SK-N-SH treated with all-trans-retinoic acid at 6 μM for 48 hours (cell line): ENCODE measurements around the gene MT1E.

ENCODE experiments used
- ATAC-seq: fragments of 200-7000 bp; cut with Tn5 transposase; 3 replicates; pipeline ENCODE4 v1.9.1; 2020; ENCODE audit warnings: mild to moderate bottlenecking, moderate library complexity
- ARNTL ChIP-seq: fragments of 450-650 bp; formaldehyde crosslinking; IDR thresholded peaks from 2 replicates; pipeline ENCODE4 v1.5.0; 2020; ENCODE audit warnings: low read depth, mild to moderate bottlenecking, moderate library complexity, borderline replicate concordance
- BACH2 ChIP-seq: fragments of 250-450 bp; sonication (Bioruptor Pico); IDR thresholded peaks from 2 replicates; pipeline ENCODE4 v1.9.0; 2021; ENCODE audit warnings: mild to moderate bottlenecking, borderline replicate concordance
- CREB5 ChIP-seq: fragments of 250-450 bp; sonication (Bioruptor Pico); IDR thresholded peaks from 2 replicates; pipeline ENCODE4 v1.5.1; 2020; ENCODE audit warnings: low read depth, mild to moderate bottlenecking, moderate library complexity
- CSDC2 ChIP-seq: fragments of 250-450 bp; sonication (Bioruptor Pico); IDR thresholded peaks from 2 replicates; pipeline ENCODE4 v1.5.0; 2020; ENCODE audit warnings: mild to moderate bottlenecking, moderate library complexity
- CSRNP3 ChIP-seq: fragments of 250-450 bp; sonication (Bioruptor Pico); IDR thresholded peaks from 2 replicates; pipeline ENCODE4 v1.5.1; 2021; ENCODE audit warnings: mild to moderate bottlenecking, moderate library complexity
- ESRRG ChIP-seq: fragments of 250-450 bp; sonication (Bioruptor Pico); IDR thresholded peaks from 2 replicates; pipeline ENCODE4 v1.6.1; 2021; ENCODE audit warnings: mild to moderate bottlenecking
- GLIS3 ChIP-seq: fragments of 250-450 bp; sonication (Bioruptor Pico); IDR thresholded peaks from 2 replicates; pipeline ENCODE4 v1.5.0; 2020; ENCODE audit warnings: mild to moderate bottlenecking, moderate library complexity
- OSR1 ChIP-seq: fragments of 250-450 bp; sonication (Bioruptor Pico); IDR thresholded peaks from 2 replicates; pipeline ENCODE4 v1.8.0; 2022; ENCODE audit warnings: moderate library complexity, mild to moderate bottlenecking, inconsistent platforms
- PATZ1 ChIP-seq: fragments of 250-450 bp; sonication (Bioruptor Pico); IDR thresholded peaks from 2 replicates; pipeline ENCODE4 v1.8.0; 2020; ENCODE audit warnings: mild to moderate bottlenecking, moderate library complexity, borderline replicate concordance
- POU6F1 ChIP-seq: fragments of 250-450 bp; sonication (Bioruptor Pico); IDR thresholded peaks from 2 replicates; pipeline ENCODE4 v1.8.0; 2021; ENCODE audit warnings: low read depth, mild to moderate bottlenecking, moderate library complexity, borderline replicate concordance
- PPARA ChIP-seq: fragments of 250-450 bp; sonication (Bioruptor Pico); IDR thresholded peaks from 2 replicates; pipeline ENCODE4 v1.5.0; 2020; ENCODE audit warnings: mild to moderate bottlenecking, borderline replicate concordance
- RARB ChIP-seq: fragments of 250-450 bp; sonication (Bioruptor Pico); IDR thresholded peaks from 2 replicates; pipeline ENCODE4 v1.8.0; 2021; ENCODE audit warnings: mild to moderate bottlenecking, moderate library complexity
- SNAI2 ChIP-seq: fragments of 250-450 bp; sonication (Bioruptor Pico); IDR thresholded peaks from 2 replicates; pipeline ENCODE4 v1.5.0; 2020; ENCODE audit warnings: mild to moderate bottlenecking, moderate library complexity
- TCF4 ChIP-seq: fragments of 250-450 bp; sonication (Bioruptor Pico); IDR thresholded peaks from 2 replicates; pipeline ENCODE4 v1.8.0; 2021; ENCODE audit warnings: mild to moderate bottlenecking, moderate library complexity, borderline replicate concordance
- ZFP3 ChIP-seq: fragments of 250-450 bp; sonication (Bioruptor Pico); IDR thresholded peaks from 2 replicates; pipeline ENCODE4 v1.5.0; 2020; ENCODE audit warnings: mild to moderate bottlenecking, moderate library complexity
- ZNF565 ChIP-seq: fragments of 450-650 bp; formaldehyde crosslinking; conservative IDR thresholded peaks from 2 replicates; pipeline ENCODE4 v1.5.0; 2020; ENCODE audit warnings: low read depth, mild to moderate bottlenecking, moderate library complexity
- ZNF70 ChIP-seq: fragments of 450-650 bp; formaldehyde crosslinking; IDR thresholded peaks from 2 replicates; pipeline ENCODE4 v1.5.0; 2020; ENCODE audit warnings: mild to moderate bottlenecking, moderate library complexity
- ZNF8 ChIP-seq: fragments of 450-650 bp; formaldehyde crosslinking; IDR thresholded peaks from 2 replicates; pipeline ENCODE4 v1.5.0; 2020; ENCODE audit warnings: mild to moderate bottlenecking, moderate library complexity

MT1E gene

GRCh38 chr16:56615353-56615752, 10.2 kb upstream of the MT1E start:
- no peak for TF ChIP-seq GLIS3 (CRISPR knock-in tag)
- no peak for TF ChIP-seq ZNF565 (CRISPR knock-in tag)
- TF ChIP-seq CSDC2, result no peak
- no peak for TF ChIP-seq OSR1 (CRISPR knock-in tag)
- TF ChIP-seq CSRNP3, result no peak
- no peak for TF ChIP-seq RARB (CRISPR knock-in tag)
- no peak for TF ChIP-seq ARNTL
- no peak for TF ChIP-seq POU6F1
- TF ChIP-seq ZFP3, result no peak
- no peak for TF ChIP-seq CREB5 (CRISPR knock-in tag)
- TF ChIP-seq PATZ1 (CRISPR knock-in tag), result no peak
- no peak for TF ChIP-seq SNAI2 (CRISPR knock-in tag)
- no peak for TF ChIP-seq TCF4 (CRISPR knock-in tag)
- TF ChIP-seq PPARA (CRISPR knock-in tag), result no peak
- no peak for TF ChIP-seq ESRRG
- no peak for TF ChIP-seq ZNF8 (CRISPR knock-in tag)
- TF ChIP-seq, all 23 proteins: peak for 0

GRCh38 chr16:56616608-56617211, 8.9 kb upstream of the MT1E start:
- TF ChIP-seq OSR1 (CRISPR knock-in tag) (no peak), ZNF70 (CRISPR knock-in tag) (no peak), ESRRG (no peak), BACH2 (CRISPR knock-in tag) (no peak), PATZ1 (CRISPR knock-in tag) (no peak), CREB5 (CRISPR knock-in tag) (no peak), GLIS3 (CRISPR knock-in tag) (no peak), ARNTL (no peak), POU6F1 (no peak)
- no peak for ATAC-seq

More at GRCh38 chr16:56615353-56615752, 10.2 kb upstream of the MT1E start:
- no peak for ATAC-seq
